Mucosa of descending colon (tissue), 3 donors: ENCODE results near the gene TGFBR3. TPM values are rescaled to one million over a fixed set of nuclear protein-coding genes. Genes with fewer than 3 reads are reported as not detected.
A peak's percentile ranks its signal among the peaks of the same experiment; 100 is the strongest.

Experiments used
- ATAC-seq: fragments of 200-7000 bp; cut with Tn5 transposase; one replicate; pipeline ENCODE4 v1.9.1; 2020; ENCODE audit warnings: mild to moderate bottlenecking, moderate library complexity
- DNase-seq, 3 donors: peaks; one replicate each; pipeline ENCODE4 v3.0.0-alpha.2; 2020
- H3K36me3 ChIP-seq: fragments of 200-600 bp; one replicate; pipeline ENCODE4 v1.8.0; 2021; ENCODE audit warnings: low read depth, mild to moderate bottlenecking
- H3K4me1 ChIP-seq: fragments of 200-600 bp; one replicate; pipeline ENCODE4 v1.8.0; 2021; ENCODE audit warnings: low read depth, mild to moderate bottlenecking
- H3K4me3 ChIP-seq: fragments of 200-600 bp; one replicate; pipeline ENCODE4 v1.8.0; 2021; ENCODE audit warnings: mild to moderate bottlenecking
- H3K9me3 ChIP-seq: fragments of 200-600 bp; one replicate; pipeline ENCODE4 v1.8.0; 2021; ENCODE audit warnings: mild to moderate bottlenecking
- intact Hi-C, 2 donors: fragments of 100-400 bp; cut with DNase I in 1 of 2; cut with micrococcal nuclease in 1 of 2; formaldehyde crosslinking; loops; one replicate each; pipeline versions ENCODE4 v1.11.0 to v1.11.1; 2022; cut with DNase I, micrococcal nuclease
- total RNA-seq, 3 donors: library from RNA; stranded (reverse); fragmentation: NEBNext Ultra II Directional in 2 of 3; extraction: Animal tissue kit (Norgen Biotek cat#: 25700) in 2 of 3; gene quantifications; one replicate each; pipeline versions ENCODE4 v1.2.1 to v1.2.4, GENCODE V29; 2021 to 2023
- TF ChIP-seq, protein P1 (sequence below): fragments of 200-600 bp; IDR thresholded peaks from one replicate; pipeline ENCODE4 v1.8.0; 2022; ENCODE audit warnings: antibody characterized with exemption, mild to moderate bottlenecking
- donor health status: DM: no; HTN: no; CAD: no; lungs with moderate emphysema.
- donor health status: DM: no; HTN: no; CAD: no.
- donor health status: DM: no; HTN: yes; CAD: no.

The TGFBR3 gene
- total RNA-seq, 3 donors from 2014 or later = 11.6 to 89.7 (median 21.1) TPM

- Histone ChIP-seq H3K4me1 (no peaks in the 10 kb centered on the region), H3K4me3 (no peak overlapping the region), H3K9me3 (no peaks in the 10 kb centered on the region), H3K36me3 (no peaks in the 10 kb centered on the region)
- ATAC-seq (no peak), DNase-seq (no peak)
- intact Hi-C loops = no loop called here
- TF ChIP-seq, protein P1, sequence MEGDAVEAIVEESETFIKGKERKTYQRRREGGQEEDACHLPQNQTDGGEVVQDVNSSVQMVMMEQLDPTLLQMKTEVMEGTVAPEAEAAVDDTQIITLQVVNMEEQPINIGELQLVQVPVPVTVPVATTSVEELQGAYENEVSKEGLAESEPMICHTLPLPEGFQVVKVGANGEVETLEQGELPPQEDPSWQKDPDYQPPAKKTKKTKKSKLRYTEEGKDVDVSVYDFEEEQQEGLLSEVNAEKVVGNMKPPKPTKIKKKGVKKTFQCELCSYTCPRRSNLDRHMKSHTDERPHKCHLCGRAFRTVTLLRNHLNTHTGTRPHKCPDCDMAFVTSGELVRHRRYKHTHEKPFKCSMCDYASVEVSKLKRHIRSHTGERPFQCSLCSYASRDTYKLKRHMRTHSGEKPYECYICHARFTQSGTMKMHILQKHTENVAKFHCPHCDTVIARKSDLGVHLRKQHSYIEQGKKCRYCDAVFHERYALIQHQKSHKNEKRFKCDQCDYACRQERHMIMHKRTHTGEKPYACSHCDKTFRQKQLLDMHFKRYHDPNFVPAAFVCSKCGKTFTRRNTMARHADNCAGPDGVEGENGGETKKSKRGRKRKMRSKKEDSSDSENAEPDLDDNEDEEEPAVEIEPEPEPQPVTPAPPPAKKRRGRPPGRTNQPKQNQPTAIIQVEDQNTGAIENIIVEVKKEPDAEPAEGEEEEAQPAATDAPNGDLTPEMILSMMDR = no peak
Measured at GRCh38 chr1:91746728-91747338, 139.1 kb downstream of the TGFBR3 start.

DNA sequence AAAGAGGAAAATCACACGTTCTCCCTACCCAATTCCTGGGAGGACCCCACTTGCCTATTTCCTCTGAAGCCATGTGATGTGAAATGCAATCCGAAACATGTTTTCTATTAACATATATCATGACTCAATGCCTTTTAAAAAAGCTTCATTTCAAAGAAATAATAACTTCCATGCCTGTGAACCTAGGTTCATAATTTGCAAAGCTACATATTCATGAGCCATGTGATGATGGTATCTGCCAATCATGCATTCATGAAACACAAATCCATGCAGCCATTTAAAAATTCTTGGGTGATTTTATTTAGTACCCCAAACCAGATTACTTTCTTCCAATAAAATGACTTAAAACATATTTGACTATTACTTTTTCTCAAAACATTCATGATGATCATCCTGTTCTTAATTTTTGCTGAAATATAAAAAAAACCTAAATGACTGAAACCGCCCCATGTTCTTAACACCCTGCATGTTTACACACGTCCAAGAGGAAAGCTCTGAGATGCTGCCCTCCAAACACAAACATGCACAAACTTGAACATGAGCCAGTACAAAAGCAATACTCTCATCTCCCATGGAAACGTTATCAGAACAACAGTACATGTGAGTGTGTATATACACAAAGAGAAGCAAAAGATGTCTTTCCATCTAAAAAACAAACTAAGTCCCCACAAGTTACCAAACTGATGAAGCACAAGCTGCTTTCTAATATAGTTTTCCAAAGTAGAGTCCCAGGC is 140.1 kb downstream of the TGFBR3 start:
- ATAC-seq (no peak), DNase-seq (no peak)
- Histone ChIP-seq H3K4me3 (no peak overlapping the region), H3K4me1 (no peaks in the 10 kb centered on the region), H3K36me3 (no peaks in the 10 kb centered on the region), H3K9me3 (no peaks in the 10 kb centered on the region)
- TF ChIP-seq, protein P1 = no peak
- intact Hi-C loops = no loop called here

DNA sequence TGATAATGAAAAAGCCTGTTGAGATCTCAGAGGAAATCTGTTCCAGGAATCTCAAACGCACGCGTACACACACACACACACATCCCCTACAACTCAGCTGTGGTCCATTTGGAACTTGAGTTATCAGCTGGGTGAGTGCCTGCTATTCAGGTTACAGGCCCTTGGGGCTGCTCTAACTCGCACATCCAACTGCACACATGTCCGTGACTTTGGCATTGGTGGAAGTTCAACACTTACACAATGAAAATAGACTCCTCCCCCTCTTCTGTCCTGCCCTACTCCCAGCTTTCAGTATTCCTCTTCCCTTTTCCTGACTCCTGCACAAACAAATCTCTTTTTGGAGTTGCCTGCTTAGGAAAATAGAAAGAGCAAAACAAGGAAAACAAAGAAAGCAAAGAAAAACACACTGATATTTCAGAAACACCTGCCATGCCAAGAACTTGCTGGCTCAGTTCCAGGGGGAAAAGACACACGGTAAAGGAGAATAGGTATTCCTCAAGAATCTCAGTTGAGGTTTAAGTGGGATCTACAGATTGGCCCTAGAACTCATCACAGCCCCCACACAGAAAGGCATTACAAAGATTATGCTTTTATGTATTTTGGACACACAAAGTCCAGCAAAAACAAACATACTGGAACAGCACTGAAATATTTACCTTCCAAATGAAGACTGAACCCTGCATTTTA is 140.9 kb downstream of the TGFBR3 start:
- Histone ChIP-seq H3K36me3 (no peaks in the 10 kb centered on the region), H3K4me3 (no peak overlapping the region), H3K4me1 (no peaks in the 10 kb centered on the region), H3K9me3 (no peaks in the 10 kb centered on the region)
- peak; percentile 84 for ATAC-seq
- peak in 1 of 3 donors; percentile 33 for DNase-seq
- TF ChIP-seq, protein P1 = no peak
- intact Hi-C loops = no loop called here

DNA sequence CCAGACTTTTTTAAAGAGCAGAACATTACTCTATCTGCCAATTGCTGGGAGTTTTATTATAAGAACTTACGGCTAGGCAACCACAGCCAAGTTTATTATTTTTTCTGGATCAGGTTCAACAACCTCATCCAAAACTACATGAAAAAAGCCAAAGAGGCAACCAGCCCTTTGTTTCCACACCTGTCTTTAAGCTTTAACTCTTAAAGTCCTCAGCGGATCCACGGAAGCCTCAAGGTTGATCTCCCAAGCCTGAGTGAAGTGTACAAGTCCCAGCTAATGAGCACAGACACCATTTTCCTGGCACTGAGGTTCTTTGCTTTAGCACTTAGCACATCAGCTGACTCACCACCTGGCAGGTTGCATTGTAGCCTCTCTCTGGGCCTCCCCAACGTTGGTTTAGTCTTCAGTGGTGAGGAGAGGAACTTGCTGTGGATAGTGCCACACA is 143.1 kb downstream of the TGFBR3 start:
- intact Hi-C loops = no loop called here
- DNase-seq = no peak
- H3K9me3 ChIP-seq = no peaks in the 10 kb centered on the region
- H3K4me1 ChIP-seq = no peaks in the 10 kb centered on the region
- TF ChIP-seq, protein P1 = no peak
- ATAC-seq = no peak
- no peak overlapping the region for H3K4me3 ChIP-seq
- no peaks in the 10 kb centered on the region for H3K36me3 ChIP-seq

GRCh38 chr1:91741906-91742305 is 144.0 kb downstream of the TGFBR3 start:
- Histone ChIP-seq H3K4me3 (no peak overlapping the region), H3K36me3 (no peaks in the 10 kb centered on the region), H3K9me3 (no peaks in the 10 kb centered on the region), H3K4me1 (peaks cover 6% of the 10 kb centered on the region)
- DNase-seq (no peak), ATAC-seq (no peak)
- TF ChIP-seq, protein P1 = no peak
- intact Hi-C loops = no loop called here
